CD1c-positive myeloid dendritic cell (primary cell): ENCODE data around the gene GRAMD1A.

ENCODE experiments used
- DNase-seq: peaks from one replicate; pipeline ENCODE4 v3.0.0-alpha.2; 2016; ENCODE audit errors: extremely low spot score

Gene GRAMD1A

DNA sequence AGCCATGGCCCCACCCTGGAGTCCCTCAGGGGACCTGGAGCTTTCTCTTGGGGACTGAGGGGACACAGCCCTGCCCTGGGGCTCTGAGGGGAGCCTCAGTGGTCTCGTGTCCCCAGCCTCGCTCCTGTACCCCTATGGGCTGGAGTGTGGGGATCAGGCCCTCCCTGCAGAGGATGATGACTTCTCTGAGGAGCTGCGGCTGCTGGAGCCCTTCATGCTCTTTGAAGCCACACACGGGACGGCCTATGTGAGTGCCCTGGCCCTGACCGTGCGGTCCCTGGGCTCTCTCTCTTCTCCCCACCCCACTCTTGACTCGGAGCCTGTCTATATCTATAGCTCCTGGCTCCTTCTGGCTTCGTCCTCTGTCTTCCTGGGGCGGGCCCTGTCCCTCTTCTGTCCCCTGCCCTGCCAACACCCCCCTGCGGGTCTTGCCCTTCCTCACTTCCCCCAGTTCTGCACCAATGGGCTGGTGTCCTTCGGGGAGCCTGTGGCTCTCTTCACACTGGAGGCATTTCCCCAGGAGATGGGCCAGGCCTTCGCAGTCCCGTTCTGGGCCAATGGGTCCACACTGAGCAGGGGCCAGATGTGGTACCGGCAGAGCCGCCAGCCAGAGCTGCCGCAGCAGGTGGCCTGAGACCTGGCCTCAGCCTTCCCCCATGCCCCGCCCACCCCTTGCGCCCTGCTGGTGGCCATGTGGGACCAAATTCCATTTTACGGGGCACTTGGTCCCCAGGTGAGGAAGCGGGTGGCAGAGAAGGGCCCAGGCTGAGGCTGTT, 74.5 kb downstream of the GRAMD1A start:
- DNase-seq = no peak

GRCh38 chr19:35075202-35076025, 75.3 kb downstream of the GRAMD1A start:
- DNase-seq = no peak

GRCh38 chr19:35076026-35076370, 75.9 kb downstream of the GRAMD1A start:
- DNase-seq = no peak
